Stimulated activated CD4-positive, alpha-beta T cell treated with anti-CD3 and anti-CD28 coated beads, Interleukin-15, amount 100 ng/mL, for 1 hour (primary cell): ENCODE data around the gene CALR3.
"Not testable (repeated sequence)": the region's sequence is repeated elsewhere in the genome, so short reads cannot be mapped to it uniquely, and the experiment has no call there.

ENCODE experiments used
- DNase-seq, 2 donors: peaks; one replicate each; pipeline ENCODE4 v3.0.0-alpha.2; 2020; ENCODE audit warnings: low read depth in 1 of 2, low spot score in 1 of 2

CALR3 gene

GRCh38 chr19:16458391-16459341, 37.3 kb downstream of the CALR3 start:
- DNase-seq, result no peak

GRCh38 chr19:16457954-16458331, 38.0 kb downstream of the CALR3 start:
- DNase-seq, result no peak

- DNase-seq, result no peak
Observed at GRCh38 chr19:16457195-16457953, 38.6 kb downstream of the CALR3 start.

GRCh38 chr19:16456652-16457194, 39.2 kb downstream of the CALR3 start:
- no peak for DNase-seq

- no peak for DNase-seq
Observed at GRCh38 chr19:16455489-16455888, 40.5 kb downstream of the CALR3 start.

- DNase-seq, result no peak
Observed at GRCh38 chr19:16454351-16454918, 41.5 kb downstream of the CALR3 start.

- DNase-seq, result no peak
Observed at GRCh38 chr19:16452325-16452724, 43.6 kb downstream of the CALR3 start.

- no peak for DNase-seq
Observed at GRCh38 chr19:16449330-16449961, 46.5 kb downstream of the CALR3 start.

GRCh38 chr19:16448872-16449271, 47.1 kb downstream of the CALR3 start:
- DNase-seq, result not testable (repeated sequence)

- DNase-seq, result no peak
Observed at GRCh38 chr19:16446724-16447368, 49.1 kb downstream of the CALR3 start.

GRCh38 chr19:16446108-16446723, 49.8 kb downstream of the CALR3 start:
- no peak for DNase-seq

- DNase-seq, result no peak
Observed at GRCh38 chr19:16445238-16446107, 50.5 kb downstream of the CALR3 start.

- no peak for DNase-seq
Observed at GRCh38 chr19:16444269-16444600, 51.7 kb downstream of the CALR3 start.

GRCh38 chr19:16442386-16443276, 53.3 kb downstream of the CALR3 start:
- no peak for DNase-seq

GRCh38 chr19:16441661-16442162, 54.3 kb downstream of the CALR3 start:
- no peak for DNase-seq

- DNase-seq, result no peak
Observed at GRCh38 chr19:16436780-16437332, 59.1 kb downstream of the CALR3 start.

GRCh38 chr19:16435999-16436650, 59.8 kb downstream of the CALR3 start:
- no peak for DNase-seq
